Loucy (cell line): Measurements from ENCODE around the gene SPAG7.

Experiments used
- CTCF ChIP-seq: fragments of 200-600 bp; sonication (generic); conservative IDR thresholded peaks from 2 replicates; pipeline ENCODE4 v1.5.1; 2014; ENCODE audit warnings: mild to moderate bottlenecking, antibody characterized with exemption, low read length
- EZH2phosphoT487 ChIP-seq: fragments of 200-600 bp; IDR thresholded peaks from 2 replicates; pipeline ENCODE4 v1.6.1; 2018; ENCODE audit warnings: antibody characterized with exemption, mild to moderate bottlenecking, moderate library complexity, borderline replicate concordance

GRCh38 chr17:4936436-4936835 lies 31.2 kb downstream of the SPAG7 start:
- TF ChIP-seq CTCF (no peak), EZH2phosphoT487 (no peak)
